B cell (primary cell): ENCODE measurements around the gene RNLS.

ENCODE experiments used
- EZH2 ChIP-seq: IDR thresholded peaks from 2 replicates; pipeline ENCODE4 v1.6.1; 2012; ENCODE audit warnings: borderline replicate concordance, low read depth, mild to moderate bottlenecking, moderate library complexity, low read length; ENCODE audit not compliant: insufficient read depth, poor library complexity, severe bottlenecking
- TF ChIP-seq, protein P1 (sequence below): fragments of 200-600 bp; IDR thresholded peaks from one replicate; pipeline ENCODE4 v1.8.0; 2022; ENCODE audit warnings: antibody characterized with exemption, mild to moderate bottlenecking

DNA sequence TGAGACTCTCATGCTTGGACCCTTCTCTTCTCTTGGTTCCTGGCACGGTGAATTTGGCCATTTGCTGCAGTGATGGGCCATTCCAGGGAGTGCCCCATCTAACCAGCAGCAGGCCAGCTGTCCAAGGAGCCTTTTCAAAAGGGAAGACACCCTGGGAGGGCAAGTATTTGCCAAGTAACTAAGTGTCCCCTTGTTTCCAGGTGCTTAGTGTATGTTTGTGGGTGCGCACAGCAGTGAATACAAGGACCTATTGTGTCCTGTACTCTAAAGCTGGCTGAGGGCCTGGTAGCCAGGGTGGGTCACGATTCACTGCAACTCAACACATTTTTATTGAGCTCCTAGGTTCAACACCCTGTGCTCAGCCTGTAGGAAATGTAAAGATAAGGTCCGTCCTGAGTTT lies 348.8 kb downstream of the RNLS start:
- no peak for TF ChIP-seq EZH2
- TF ChIP-seq, protein P1, sequence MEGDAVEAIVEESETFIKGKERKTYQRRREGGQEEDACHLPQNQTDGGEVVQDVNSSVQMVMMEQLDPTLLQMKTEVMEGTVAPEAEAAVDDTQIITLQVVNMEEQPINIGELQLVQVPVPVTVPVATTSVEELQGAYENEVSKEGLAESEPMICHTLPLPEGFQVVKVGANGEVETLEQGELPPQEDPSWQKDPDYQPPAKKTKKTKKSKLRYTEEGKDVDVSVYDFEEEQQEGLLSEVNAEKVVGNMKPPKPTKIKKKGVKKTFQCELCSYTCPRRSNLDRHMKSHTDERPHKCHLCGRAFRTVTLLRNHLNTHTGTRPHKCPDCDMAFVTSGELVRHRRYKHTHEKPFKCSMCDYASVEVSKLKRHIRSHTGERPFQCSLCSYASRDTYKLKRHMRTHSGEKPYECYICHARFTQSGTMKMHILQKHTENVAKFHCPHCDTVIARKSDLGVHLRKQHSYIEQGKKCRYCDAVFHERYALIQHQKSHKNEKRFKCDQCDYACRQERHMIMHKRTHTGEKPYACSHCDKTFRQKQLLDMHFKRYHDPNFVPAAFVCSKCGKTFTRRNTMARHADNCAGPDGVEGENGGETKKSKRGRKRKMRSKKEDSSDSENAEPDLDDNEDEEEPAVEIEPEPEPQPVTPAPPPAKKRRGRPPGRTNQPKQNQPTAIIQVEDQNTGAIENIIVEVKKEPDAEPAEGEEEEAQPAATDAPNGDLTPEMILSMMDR = no peak
